Stimulated activated CD8-positive, alpha-beta memory T cell treated with anti-CD3 and anti-CD28 coated beads, Interleukin-7, amount 100 ng/mL, for 1 hour (primary cell): ENCODE data around the gene MALT1.

ENCODE experiments used
- DNase-seq, 2 donors: peaks; one replicate each; pipeline ENCODE4 v3.0.0-alpha.2; 2020; ENCODE audit warnings: low read depth in 2 of 2

The MALT1 gene

GRCh38 chr18:58653814-58654509, 17.3 kb upstream of the MALT1 start:
- no peak for DNase-seq

- no peak for DNase-seq
Observed at GRCh38 chr18:58654896-58655614, 16.2 kb upstream of the MALT1 start.

- DNase-seq: no peak
Observed at GRCh38 chr18:58657081-58657480, 14.2 kb upstream of the MALT1 start.

- DNase-seq: no peak
Observed at GRCh38 chr18:58657494-58657893, 13.8 kb upstream of the MALT1 start.

GRCh38 chr18:58659691-58660090, 11.6 kb upstream of the MALT1 start:
- no peak for DNase-seq

GRCh38 chr18:58660915-58661314, 10.3 kb upstream of the MALT1 start:
- no peak for DNase-seq

- no peak for DNase-seq
Observed at GRCh38 chr18:58661423-58661822, 9.8 kb upstream of the MALT1 start.

- DNase-seq: no peak
Observed at GRCh38 chr18:58662118-58662517, 9.1 kb upstream of the MALT1 start.

GRCh38 chr18:58666176-58666575, 5.1 kb upstream of the MALT1 start:
- DNase-seq: no peak

GRCh38 chr18:58668211-58668610, 3.1 kb upstream of the MALT1 start:
- no peak for DNase-seq

- DNase-seq: no peak
Observed at GRCh38 chr18:58668897-58669296, 2.4 kb upstream of the MALT1 start.

GRCh38 chr18:58669731-58670378, 1.4 kb upstream of the MALT1 start:
- no peak for DNase-seq

GRCh38 chr18:58670404-58671110, 708 bp upstream of the MALT1 start:
- no peak for DNase-seq

GRCh38 chr18:58671632-58672564, 633 bp downstream of the MALT1 start:
- peak in 1 of 2 donors; percentile 24 for DNase-seq

- DNase-seq: no peak
Observed at GRCh38 chr18:58674159-58674558, 2.9 kb downstream of the MALT1 start.

GRCh38 chr18:58674863-58675472, 3.7 kb downstream of the MALT1 start:
- DNase-seq: no peak

- DNase-seq: no peak
Observed at GRCh38 chr18:58676270-58676669, 5.0 kb downstream of the MALT1 start.

- DNase-seq: no peak
Observed at GRCh38 chr18:58682429-58683069, 11.3 kb downstream of the MALT1 start.

- DNase-seq: no peak
Observed at GRCh38 chr18:58687871-58688308, 16.6 kb downstream of the MALT1 start.

GRCh38 chr18:58690259-58690658, 19.0 kb downstream of the MALT1 start:
- no peak for DNase-seq
